Measurements from ENCODE around the gene PNMT.

Gene PNMT

DNA sequence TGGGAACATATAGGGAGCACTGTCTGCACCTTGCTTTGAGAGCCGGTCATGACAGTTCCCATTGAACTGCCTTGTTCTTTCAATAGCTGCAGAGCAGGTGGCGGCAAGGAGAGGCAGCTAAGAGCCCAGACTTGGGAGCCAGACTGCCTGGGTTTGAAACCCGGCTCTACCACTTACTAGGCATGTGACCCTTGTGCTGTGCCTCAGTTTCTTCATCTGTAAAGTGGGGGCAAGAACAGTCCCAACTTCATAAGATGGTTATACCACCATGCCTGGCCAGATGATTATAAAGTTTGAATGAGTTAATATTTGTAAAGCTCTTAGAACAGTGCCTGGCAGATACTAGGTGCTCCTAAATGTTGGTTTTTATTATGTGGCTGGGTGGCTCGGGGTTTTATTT is 46.0 kb downstream of the PNMT start:
- no peak for DNase-seq
- H3K4me1 ChIP-seq: no peaks in the 10 kb centered on the region
- no peaks in the 10 kb centered on the region for H3K9me3 ChIP-seq
- TF ChIP-seq CTCF (IDR thresholded peaks at IDR 0.05; ENCODE audit: low read depth, low read length): no peak
- no peak overlapping the region for H3K4me3 ChIP-seq (ENCODE audit: low read depth, low read length)
- peaks cover 11% of the 10 kb centered on the region; the same call in 1 of the 2 replicates for H3K27me3 ChIP-seq
- H3K36me3 ChIP-seq: no peaks in the 10 kb centered on the region

DNA sequence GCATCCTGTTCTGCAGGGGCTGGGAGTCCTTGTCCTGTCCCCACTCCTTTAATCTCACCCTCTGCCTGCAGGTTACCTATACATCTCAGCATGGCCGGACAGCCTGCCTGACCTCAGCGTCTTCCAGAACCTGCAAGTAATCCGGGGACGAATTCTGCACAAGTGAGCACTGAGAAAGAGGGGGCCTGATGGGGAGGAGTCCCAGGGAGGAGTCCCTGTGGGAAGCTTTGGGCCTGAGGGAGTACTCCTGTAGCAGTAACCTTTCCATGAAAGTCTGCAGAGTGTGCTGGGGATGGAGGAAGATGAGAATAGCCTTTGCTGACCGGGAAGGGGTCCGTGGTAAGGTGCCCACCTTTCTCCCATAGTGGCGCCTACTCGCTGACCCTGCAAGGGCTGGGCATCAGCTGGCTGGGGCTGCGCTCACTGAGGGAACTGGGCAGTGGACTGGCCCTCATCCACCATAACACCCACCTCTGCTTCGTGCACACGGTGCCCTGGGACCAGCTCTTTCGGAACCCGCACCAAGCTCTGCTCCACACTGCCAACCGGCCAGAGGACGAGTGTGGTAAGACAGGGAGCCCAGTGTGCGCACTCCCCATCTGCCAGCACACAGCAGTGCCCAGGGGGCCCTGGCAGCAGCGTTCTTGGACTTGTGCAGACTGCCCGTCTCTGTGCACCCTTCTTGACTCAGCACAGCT is 47.3 kb downstream of the PNMT start:
- no peak for DNase-seq
- Histone ChIP-seq H3K4me1 (no peaks in the 10 kb centered on the region), H3K4me3 (ENCODE audit: low read depth, low read length) (no peak overlapping the region), H3K27me3 (peaks cover 11% of the 10 kb centered on the region; the same call in 1 of the 2 replicates), H3K9me3 (no peaks in the 10 kb centered on the region), H3K36me3 (no peaks in the 10 kb centered on the region)
- no peak for TF ChIP-seq CTCF (IDR thresholded peaks at IDR 0.05; ENCODE audit: low read depth, low read length)

DNA sequence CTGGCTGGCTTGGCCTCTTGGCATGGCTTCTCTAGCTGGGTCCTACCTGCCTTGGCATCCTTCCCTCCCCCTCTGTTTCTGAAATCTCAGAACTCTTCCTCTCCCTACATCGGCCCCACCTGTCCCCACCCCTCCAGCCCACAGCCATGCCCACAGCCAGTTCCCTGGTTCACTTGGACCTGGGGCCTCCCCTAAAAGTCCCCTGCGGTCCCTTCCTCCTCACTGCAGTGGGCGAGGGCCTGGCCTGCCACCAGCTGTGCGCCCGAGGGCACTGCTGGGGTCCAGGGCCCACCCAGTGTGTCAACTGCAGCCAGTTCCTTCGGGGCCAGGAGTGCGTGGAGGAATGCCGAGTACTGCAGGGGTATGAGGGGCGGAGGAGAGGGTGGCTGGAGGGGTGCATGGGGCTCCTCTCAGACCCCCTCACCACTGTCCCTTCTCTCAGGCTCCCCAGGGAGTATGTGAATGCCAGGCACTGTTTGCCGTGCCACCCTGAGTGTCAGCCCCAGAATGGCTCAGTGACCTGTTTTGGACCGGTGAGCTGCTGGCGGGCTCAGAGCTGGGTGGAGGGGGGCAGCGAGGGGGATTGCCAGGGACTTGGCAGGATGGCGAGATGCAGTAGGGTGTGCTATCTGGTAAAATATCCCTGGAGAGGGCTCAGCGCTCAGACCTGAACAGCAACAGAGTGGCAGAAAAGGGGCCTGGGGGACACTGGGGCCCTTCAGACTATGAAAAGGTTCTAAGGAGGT is 48.0 kb downstream of the PNMT start:
- TF ChIP-seq CTCF (IDR thresholded peaks at IDR 0.05; ENCODE audit: low read depth, low read length): no peak
- no peak overlapping the region for H3K4me3 ChIP-seq (ENCODE audit: low read depth, low read length)
- no peak for DNase-seq
- no peaks in the 10 kb centered on the region for H3K9me3 ChIP-seq
- H3K4me1 ChIP-seq: no peaks in the 10 kb centered on the region
- no peaks in the 10 kb centered on the region for H3K36me3 ChIP-seq
- peaks cover 11% of the 10 kb centered on the region; the same call in 1 of the 2 replicates for H3K27me3 ChIP-seq

DNA sequence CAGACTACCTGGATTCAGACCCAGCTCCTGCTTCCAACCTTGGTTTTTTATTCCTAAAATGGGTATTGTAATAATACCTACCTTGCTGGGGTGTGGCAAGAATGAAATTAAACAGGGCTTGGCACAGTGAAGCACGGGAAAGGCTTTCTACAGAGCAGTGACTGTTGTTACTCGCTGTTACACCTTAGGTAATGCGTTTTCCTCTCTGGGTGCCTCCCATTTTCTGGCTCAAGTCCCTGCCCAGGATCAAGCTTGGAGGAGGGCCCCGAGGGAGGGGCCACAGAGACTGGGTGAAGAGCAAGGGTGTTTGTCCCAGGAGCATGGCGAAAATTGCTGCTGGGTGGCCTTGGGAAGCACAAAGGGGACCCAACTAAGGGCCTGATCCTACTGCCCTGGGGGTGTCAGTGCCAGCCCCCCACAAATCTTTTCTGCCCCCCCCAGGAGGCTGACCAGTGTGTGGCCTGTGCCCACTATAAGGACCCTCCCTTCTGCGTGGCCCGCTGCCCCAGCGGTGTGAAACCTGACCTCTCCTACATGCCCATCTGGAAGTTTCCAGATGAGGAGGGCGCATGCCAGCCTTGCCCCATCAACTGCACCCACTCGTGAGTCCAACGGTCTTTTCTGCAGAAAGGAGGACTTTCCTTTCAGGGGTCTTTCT is 48.8 kb downstream of the PNMT start:
- TF ChIP-seq CTCF (IDR thresholded peaks at IDR 0.05; ENCODE audit: low read depth, low read length): no peak
- Histone ChIP-seq H3K36me3 (no peaks in the 10 kb centered on the region), H3K4me3 (ENCODE audit: low read depth, low read length) (no peak overlapping the region), H3K9me3 (no peaks in the 10 kb centered on the region), H3K27me3 (peaks cover 11% of the 10 kb centered on the region; the same call in 1 of the 2 replicates), H3K4me1 (no peaks in the 10 kb centered on the region)
- DNase-seq: no peak

GRCh38 chr17:39717660-39718059 is 49.4 kb downstream of the PNMT start:
- Histone ChIP-seq H3K4me1 (no peaks in the 10 kb centered on the region), H3K4me3 (ENCODE audit: low read depth, low read length) (no peak overlapping the region), H3K9me3 (no peaks in the 10 kb centered on the region), H3K27me3 (peaks cover 7% of the 10 kb centered on the region; the same call in 1 of the 2 replicates), H3K36me3 (no peaks in the 10 kb centered on the region)
- TF ChIP-seq CTCF (IDR thresholded peaks at IDR 0.05; ENCODE audit: low read depth, low read length): no peak
- no peak for DNase-seq

Measured in BE2C (cell line).